A549 (cell line): ENCODE data around the gene KCNQ1OT1. TPM values are rescaled to one million over a fixed set of nuclear protein-coding genes. Genes with fewer than 3 reads are reported as not detected.

Source experiments
- ATAC-seq, 2 experiments: fragments of 200-7000 bp in 1 of 2; fragments of >200 bp in 1 of 2; cut with Nextera tagmentation in 1 of 2; cut with Tn5 transposase in 1 of 2; 3 replicates each; pipeline versions ENCODE4 v1.8.0 to v1.9.1; 2018 to 2020; ENCODE audit warnings: mild to moderate bottlenecking in 1 of 2, moderate library complexity in 1 of 2
- CTCF ChIA-PET: fragments of 300-600 bp; sonication (Branson Sonifier 250); formaldehyde crosslinking; extraction: SDS; loops from one replicate; lab custom pipeline; 2021; ENCODE audit warnings: antibody characterized with exemption, inconsistent platforms; lab: Yijun Ruan, JAX
- POLR2A ChIA-PET: fragments of 350-600 bp; formaldehyde crosslinking; extraction: SDS; loops from one replicate; lab custom pipeline; 2021; ENCODE audit warnings: antibody characterized with exemption, inconsistent platforms; lab: Yijun Ruan, JAX
- DNase-seq, 2 experiments: peaks; one replicate each; pipeline versions ENCODE4 v3.0.0 to v3.0.0-alpha.2; 2011 to 2016; ENCODE audit warnings: low read depth in 1 of 2, low spot score in 1 of 2
- FAIRE-seq: peaks from 2 replicates; lab custom pipeline; 2011; peaks lifted over from hg19 to GRCh38; lab: Jason Lieb, UNC
- H3K27ac ChIP-seq, 2 experiments: fragments of >200 bp; sonication (Bioruptor Twin); formaldehyde crosslinking; 3 replicates each; pipeline ENCODE4 v1.5.1; 2016 to 2017
- H3K4me1 ChIP-seq: fragments of >200 bp; sonication (Bioruptor Twin); formaldehyde crosslinking; 3 replicates; pipeline ENCODE4 v1.6.1; 2016
- H3K4me2 ChIP-seq: fragments of >200 bp; sonication (Bioruptor Twin); formaldehyde crosslinking; 3 replicates; pipeline ENCODE4 v1.6.1; 2016
- H3K4me3 ChIP-seq: fragments of >200 bp; sonication (Bioruptor Twin); formaldehyde crosslinking; 3 replicates; pipeline ENCODE4 v1.5.1; 2016
- H3K9me3 ChIP-seq: fragments of >200 bp; sonication (Bioruptor Twin); formaldehyde crosslinking; 3 replicates; pipeline ENCODE4 v1.6.1; 2016
- BCL3 ChIP-seq: fragments of >200 bp; sonication (Bioruptor Twin); formaldehyde crosslinking; IDR thresholded peaks from 3 replicates; pipeline ENCODE4 v1.6.1; 2016
- CEBPB ChIP-seq, 2 experiments: fragments of >200 bp in 1 of 2; sonication (Bioruptor Twin) in 1 of 2; formaldehyde crosslinking in 1 of 2; IDR thresholded peaks; 2 replicates each; pipeline ENCODE4 v1.6.1; 2012 to 2016
- CHD2 ChIP-seq: fragments of 150-350 bp; IDR thresholded peaks from 2 replicates; pipeline ENCODE4 v1.6.1; 2014; ENCODE audit warnings: low read length; ENCODE audit not compliant: partially characterized antibody
- CHD4 ChIP-seq: fragments of 200-600 bp; sonication (generic); IDR thresholded peaks from 2 replicates; pipeline ENCODE4 v1.6.1; 2016; ENCODE audit warnings: antibody characterized with exemption, mild to moderate bottlenecking, borderline replicate concordance
- EHF ChIP-seq: fragments of 250-450 bp; sonication (Bioruptor Pico); IDR thresholded peaks from 2 replicates; pipeline ENCODE4 v1.5.0; 2020; ENCODE audit warnings: mild to moderate bottlenecking
- ELK1 ChIP-seq: fragments of 150-350 bp; IDR thresholded peaks from 2 replicates; pipeline ENCODE4 v1.6.1; 2014; ENCODE audit warnings: low read depth, mild to moderate bottlenecking, low read length
- FOXS1 ChIP-seq: fragments of 250-450 bp; sonication (Bioruptor Pico); IDR thresholded peaks from 2 replicates; pipeline ENCODE4 v1.5.0; 2020; ENCODE audit warnings: mild to moderate bottlenecking, moderate library complexity
- GATA3 ChIP-seq: IDR thresholded peaks from 2 replicates; pipeline ENCODE4 v1.6.1; 2012; ENCODE audit warnings: borderline replicate concordance
- HOXB5 ChIP-seq: fragments of 250-450 bp; sonication (Bioruptor Pico); IDR thresholded peaks from 2 replicates; pipeline ENCODE4 v1.5.0; 2020; ENCODE audit warnings: mild to moderate bottlenecking, moderate library complexity
- KDM5A ChIP-seq: fragments of 200-600 bp; sonication (generic); IDR thresholded peaks from 2 replicates; pipeline ENCODE4 v1.6.1; 2016; ENCODE audit warnings: antibody characterized with exemption, mild to moderate bottlenecking
- MAFK ChIP-seq: fragments of 450-650 bp; IDR thresholded peaks from 2 replicates; pipeline ENCODE4 v1.6.1; 2014; ENCODE audit not compliant: partially characterized antibody
- MAX ChIP-seq: IDR thresholded peaks from 2 replicates; pipeline ENCODE4 v1.6.1; 2012
- MYC ChIP-seq: IDR thresholded peaks from 2 replicates; pipeline ENCODE4 v1.6.1; 2012; ENCODE audit warnings: mild to moderate bottlenecking, inconsistent platforms, low read length, improper control_type of control experiment, borderline replicate concordance
- POLR2A ChIP-seq: IDR thresholded peaks from 2 replicates; pipeline ENCODE4 v1.6.1; 2012; ENCODE audit warnings: mild to moderate bottlenecking, low read length
- RAD21 ChIP-seq, 2 experiments: fragments of >200 bp in 1 of 2; sonication (Bioruptor Twin) in 1 of 2; formaldehyde crosslinking in 1 of 2; IDR thresholded peaks in 1 of 2; conservative IDR thresholded peaks in 1 of 2; 2 replicates in 1 of 2; 3 replicates in 1 of 2; pipeline ENCODE4 v1.6.1; 2012 to 2018; ENCODE audit warnings: inconsistent platforms in 1 of 2
- REST ChIP-seq: fragments of 200-600 bp; sonication (generic); IDR thresholded peaks from 2 replicates; pipeline ENCODE4 v1.6.1; 2016; ENCODE audit warnings: antibody characterized with exemption, mild to moderate bottlenecking, moderate library complexity
- RFX5 ChIP-seq: fragments of 450-650 bp; IDR thresholded peaks from 2 replicates; pipeline ENCODE4 v1.7.1; 2014; ENCODE audit warnings: antibody characterized with exemption, mild to moderate bottlenecking, moderate library complexity
- ZFP36 ChIP-seq: fragments of 450-650 bp; IDR thresholded peaks from 2 replicates; pipeline ENCODE4 v1.6.1; 2014; ENCODE audit warnings: borderline replicate concordance; ENCODE audit not compliant: partially characterized antibody
- WGBS: methylation state at CpG from one replicate; pipeline ENCODE4 v1.1.6; 2017; ENCODE audit errors: missing lambda C conversion rate; 5-methylcytosine and 5-hydroxymethylcytosine counted together
- polyA plus RNA-seq, 4 experiments: library from polyadenylated mRNA; depleted of rRNA in 3 of 4; stranded (reverse); fragments of >200 nt; fragmentation: RNase III in 1 of 4; extraction: RNeasy Plus Mini Kit Qiagen cat#74134 plus additional on column Dnase treatment in 1 of 4; gene quantifications; 2 replicates in 3 of 4; 3 replicates in 1 of 4; pipeline ENCODE4 v1.2.3, GENCODE V29; 2011 to 2017
- TF ChIP-seq, protein P1 (sequence below): fragments of >200 bp; sonication (Bioruptor Twin); formaldehyde crosslinking; IDR thresholded peaks from 2 replicates; pipeline ENCODE4 v1.6.1; 2016
- TF ChIP-seq, protein P2 (sequence below): fragments of 250-450 bp; sonication (Bioruptor Pico); IDR thresholded peaks from 2 replicates; pipeline ENCODE4 v1.5.0; 2020; ENCODE audit warnings: low read depth, mild to moderate bottlenecking, moderate library complexity

Gene KCNQ1OT1
- polyA plus RNA-seq, 2 of the 4 experiments (the other 2 are of a cell fraction): 0.03 to 0.13 TPM

DNA sequence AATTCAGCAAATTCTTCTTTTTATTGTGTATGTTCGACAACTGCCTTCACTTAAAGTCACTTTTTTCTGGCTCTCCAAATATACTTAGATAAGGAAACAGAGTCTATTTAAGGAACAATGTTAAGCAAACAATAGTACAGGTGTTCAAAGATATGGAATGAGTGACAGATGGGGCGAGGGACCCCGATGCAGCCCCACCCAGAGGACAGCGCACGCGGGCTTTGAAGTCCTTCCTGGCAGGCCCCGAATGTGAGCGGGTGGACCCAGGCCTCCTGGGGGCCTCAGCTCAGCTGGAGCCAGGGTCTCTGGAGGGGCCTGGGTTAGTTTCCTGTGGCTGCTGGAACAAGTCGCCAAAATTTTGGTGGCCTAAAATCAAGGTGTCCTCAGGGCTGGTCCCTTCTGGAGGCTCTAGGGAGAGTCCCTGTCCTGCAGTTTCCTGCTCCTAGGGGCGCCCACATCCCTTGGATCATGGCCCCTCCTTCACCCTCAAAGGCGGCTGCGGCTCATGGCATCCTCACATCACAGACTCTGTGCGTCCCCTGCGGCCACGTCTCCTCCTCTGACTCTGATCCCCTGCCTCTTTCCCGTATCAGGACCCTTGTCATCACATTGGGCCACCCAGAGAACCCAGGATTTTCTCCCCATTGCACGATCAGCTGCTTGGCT is 40.6 kb upstream of the KCNQ1OT1 start:
- Histone ChIP-seq H3K9me3 (no peaks in the 10 kb centered on the region), H3K4me1 (peaks cover 15% of the 10 kb centered on the region), H3K27ac (peak overlapping the region in 1 of 2 experiments; percentile 2; a peak in 2 of 6 replicates), H3K4me3 (no peak overlapping the region), H3K4me2 (no peak overlapping the region)
- ATAC-seq: no peak
- 88% methylated on average over 17 of the region's 17 CpGs for WGBS
- ChIA-PET POLR2A (no interaction called here), CTCF (interaction anchor here (0.7 to 1.7 kb wide), 3 partner anchors 10 to 148 kb away, joined by 3 to 4 read pairs (median 3); no protein-coding TSS in a partner anchor)
- TF ChIP-seq ELK1: no peak
- no peak for FAIRE-seq
- no peak for DNase-seq

DNA sequence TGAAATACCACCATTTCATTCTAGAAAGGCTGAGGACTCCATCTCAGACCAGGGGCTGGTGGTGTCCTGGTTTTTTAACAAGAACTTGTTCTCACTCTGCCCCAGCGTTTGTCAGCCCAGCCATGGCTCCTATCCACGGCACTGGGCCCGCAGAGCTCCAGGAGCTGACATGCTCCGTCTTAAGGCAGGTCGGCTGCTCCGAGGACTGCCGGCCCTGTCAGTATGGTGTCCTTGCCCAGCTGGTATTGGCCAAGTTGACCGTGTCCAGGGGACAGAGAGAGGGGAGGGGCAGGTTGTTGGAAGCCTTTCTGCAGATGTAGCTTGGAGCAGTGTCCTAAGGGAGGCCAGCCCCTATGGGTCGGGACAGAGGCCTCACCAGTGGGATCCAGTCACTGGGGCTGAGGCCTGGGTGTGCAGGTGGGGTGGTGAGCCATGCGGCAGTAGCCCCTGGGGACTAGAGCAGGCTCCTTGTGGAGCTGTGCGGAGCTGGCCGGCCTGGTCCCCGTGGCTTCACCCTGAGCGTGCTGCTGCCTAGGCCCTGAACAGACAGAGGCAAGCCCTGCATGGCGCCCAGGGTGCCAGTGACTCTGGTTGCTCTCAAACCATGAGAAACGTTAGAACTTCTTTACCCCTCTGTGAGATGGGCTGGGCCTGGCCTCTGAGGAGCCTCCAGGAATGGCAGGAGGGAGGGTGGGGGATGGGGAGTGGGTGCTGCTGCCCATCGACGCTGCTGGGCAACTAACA is 39.9 kb upstream of the KCNQ1OT1 start:
- ChIA-PET CTCF (no interaction called here), POLR2A (no interaction called here)
- no peak for FAIRE-seq

More for the DNA sequence above, 39.9 kb upstream of the KCNQ1OT1 start:
- 90% methylated on average over 16 of the region's 18 CpGs for WGBS
- DNase-seq: no peak
- no peak overlapping the region for H3K4me2 ChIP-seq
- no peak for TF ChIP-seq KDM5A
- no peak for TF ChIP-seq RFX5
- no peak for TF ChIP-seq ZFP36
- TF ChIP-seq CHD2: no peak
- no peak for TF ChIP-seq BCL3
- TF ChIP-seq, protein P1, sequence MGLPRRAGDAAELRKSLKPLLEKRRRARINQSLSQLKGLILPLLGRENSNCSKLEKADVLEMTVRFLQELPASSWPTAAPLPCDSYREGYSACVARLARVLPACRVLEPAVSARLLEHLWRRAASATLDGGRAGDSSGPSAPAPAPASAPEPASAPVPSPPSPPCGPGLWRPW: no peak
- TF ChIP-seq CEBPB (IDR thresholded peaks at IDR 0.05): no peak
- no peak for TF ChIP-seq REST
- TF ChIP-seq, protein P2, sequence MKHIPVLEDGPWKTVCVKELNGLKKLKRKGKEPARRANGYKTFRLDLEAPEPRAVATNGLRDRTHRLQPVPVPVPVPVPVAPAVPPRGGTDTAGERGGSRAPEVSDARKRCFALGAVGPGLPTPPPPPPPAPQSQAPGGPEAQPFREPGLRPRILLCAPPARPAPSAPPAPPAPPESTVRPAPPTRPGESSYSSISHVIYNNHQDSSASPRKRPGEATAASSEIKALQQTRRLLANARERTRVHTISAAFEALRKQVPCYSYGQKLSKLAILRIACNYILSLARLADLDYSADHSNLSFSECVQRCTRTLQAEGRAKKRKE: no peak
- TF ChIP-seq HOXB5 (CRISPR knock-in tag): no peak
- TF ChIP-seq MAX: no peak
- TF ChIP-seq POLR2A: no peak
- no peak for TF ChIP-seq RAD21 (conservative IDR thresholded peaks at IDR 0.05 in 1 of 2, IDR thresholded peaks at IDR 0.05 in 1 of 2)
- no peak for TF ChIP-seq EHF
- TF ChIP-seq MAFK: no peak
- no peak for TF ChIP-seq FOXS1
- no peak for TF ChIP-seq GATA3
- no peak for TF ChIP-seq MYC
- no peak for TF ChIP-seq ELK1
- TF ChIP-seq CHD4: no peak
- TF ChIP-seq, all 56 proteins: peak for 0
- H3K9me3 ChIP-seq: no peaks in the 10 kb centered on the region
- ATAC-seq: no peak
- peaks cover 15% of the 10 kb centered on the region for H3K4me1 ChIP-seq
- H3K27ac ChIP-seq: no peak overlapping the region
- H3K4me3 ChIP-seq: no peak overlapping the region
